Tibial nerve (tissue), 4 donors: ENCODE data around the gene CLIC1.

Experiments used
- EP300 ChIP-seq, 2 donors: sonication (generic); formaldehyde crosslinking; IDR thresholded peaks; one replicate each; pipeline ENCODE4 v1.6.1; 2017; ENCODE audit warnings: antibody characterized with exemption in 2 of 2, mild to moderate bottlenecking in 1 of 2
- TF ChIP-seq, protein P1 (sequence below), 5 experiments: fragments of 200-600 bp in 3 of 5; fragments of 450-650 bp in 2 of 5; sonication (generic) in 3 of 5; IDR thresholded peaks; one replicate each; pipeline ENCODE4 v1.5.1; 2016 to 2019; ENCODE audit warnings: antibody characterized with exemption in 5 of 5, mild to moderate bottlenecking in 3 of 5, moderate library complexity in 2 of 5

DNA sequence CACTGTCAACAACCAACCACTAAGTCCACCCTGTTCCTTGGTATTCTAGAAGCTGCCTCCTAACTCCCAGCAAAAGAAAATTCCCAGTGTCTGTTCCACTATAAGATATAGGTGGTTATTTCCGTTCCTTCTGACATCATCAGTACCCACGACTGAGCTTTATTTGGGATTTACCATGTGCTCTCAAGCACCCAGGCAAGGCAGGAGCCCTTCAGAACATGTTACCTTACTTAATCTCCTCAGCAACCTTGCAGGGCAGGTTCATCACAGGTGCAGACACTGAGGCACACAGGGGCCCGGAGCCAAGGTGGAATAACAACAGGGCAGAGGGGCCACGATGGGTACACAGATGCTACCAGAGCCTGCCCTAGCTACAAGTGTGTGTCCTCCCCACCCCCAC is 44.0 kb downstream of the CLIC1 start:
- TF ChIP-seq EP300 (IDR thresholded peaks at IDR 0.05): no peak
- TF ChIP-seq, protein P1, sequence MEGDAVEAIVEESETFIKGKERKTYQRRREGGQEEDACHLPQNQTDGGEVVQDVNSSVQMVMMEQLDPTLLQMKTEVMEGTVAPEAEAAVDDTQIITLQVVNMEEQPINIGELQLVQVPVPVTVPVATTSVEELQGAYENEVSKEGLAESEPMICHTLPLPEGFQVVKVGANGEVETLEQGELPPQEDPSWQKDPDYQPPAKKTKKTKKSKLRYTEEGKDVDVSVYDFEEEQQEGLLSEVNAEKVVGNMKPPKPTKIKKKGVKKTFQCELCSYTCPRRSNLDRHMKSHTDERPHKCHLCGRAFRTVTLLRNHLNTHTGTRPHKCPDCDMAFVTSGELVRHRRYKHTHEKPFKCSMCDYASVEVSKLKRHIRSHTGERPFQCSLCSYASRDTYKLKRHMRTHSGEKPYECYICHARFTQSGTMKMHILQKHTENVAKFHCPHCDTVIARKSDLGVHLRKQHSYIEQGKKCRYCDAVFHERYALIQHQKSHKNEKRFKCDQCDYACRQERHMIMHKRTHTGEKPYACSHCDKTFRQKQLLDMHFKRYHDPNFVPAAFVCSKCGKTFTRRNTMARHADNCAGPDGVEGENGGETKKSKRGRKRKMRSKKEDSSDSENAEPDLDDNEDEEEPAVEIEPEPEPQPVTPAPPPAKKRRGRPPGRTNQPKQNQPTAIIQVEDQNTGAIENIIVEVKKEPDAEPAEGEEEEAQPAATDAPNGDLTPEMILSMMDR (IDR thresholded peaks at IDR 0.05): no peak
